Cardiac fibroblast (primary cell): ENCODE data around the gene GJB2.

Experiments
- DNase-seq, 2 donors: peaks; one replicate each; pipeline versions ENCODE4 v3.0.0 to v3.0.0-alpha.2; 2010; ENCODE audit warnings: low read depth in 2 of 2
- H3K4me3 ChIP-seq, 2 donors: replicated peaks in 1 of 2; 1 replicate in 1 of 2; 2 replicates in 1 of 2; pipeline ENCODE4 v1.5.1; 2011; ENCODE audit warnings: low read depth in 2 of 2, low read length in 2 of 2, mild to moderate bottlenecking in 2 of 2, moderate library complexity in 1 of 2
- CTCF ChIP-seq: IDR thresholded peaks from one replicate; pipeline ENCODE4 v1.5.1; 2011; ENCODE audit warnings: low read depth, mild to moderate bottlenecking, low read length, inconsistent platforms

The GJB2 gene

GRCh38 chr13:20206698-20207235 lies 14.0 kb upstream of the GJB2 start:
- DNase-seq = no peak
- TF ChIP-seq CTCF = no peak
- no peak overlapping the region for H3K4me3 ChIP-seq

GRCh38 chr13:20206065-20206697 lies 13.4 kb upstream of the GJB2 start:
- DNase-seq = no peak
- no peak for TF ChIP-seq CTCF
- H3K4me3 ChIP-seq = no peak overlapping the region

- H3K4me3 ChIP-seq = no peak overlapping the region
- DNase-seq = no peak
- TF ChIP-seq CTCF = no peak
Measured at GRCh38 chr13:20198781-20199180, 6.0 kb upstream of the GJB2 start.

GRCh38 chr13:20197361-20197834 lies 4.7 kb upstream of the GJB2 start:
- peak; percentile 75 for TF ChIP-seq CTCF
- peak; percentile 63 to 71 for DNase-seq
- no peak overlapping the region for H3K4me3 ChIP-seq

- no peak for DNase-seq
- H3K4me3 ChIP-seq = no peak overlapping the region
- TF ChIP-seq CTCF = no peak
Measured at GRCh38 chr13:20195801-20196200, 3.1 kb upstream of the GJB2 start.

GRCh38 chr13:20193907-20194631 lies 1.3 kb upstream of the GJB2 start:
- no peak overlapping the region for H3K4me3 ChIP-seq
- no peak for DNase-seq
- no peak for TF ChIP-seq CTCF
